HEK293T (cell line): Measurements from ENCODE around the gene PNMA6A.

Source experiments
- ARNT ChIP-seq: fragments of 450-650 bp; IDR thresholded peaks from 2 replicates; pipeline ENCODE4 v1.6.1; 2017; ENCODE audit warnings: mild to moderate bottlenecking
- ELF4 ChIP-seq: fragments of 450-650 bp; IDR thresholded peaks from 2 replicates; pipeline ENCODE4 v1.6.1; 2017; ENCODE audit warnings: antibody characterized with exemption
- FOXA1 ChIP-seq: fragments of 450-650 bp; IDR thresholded peaks from 2 replicates; pipeline ENCODE4 v1.6.1; 2016; ENCODE audit warnings: mild to moderate bottlenecking
- FOXK2 ChIP-seq: fragments of 450-650 bp; IDR thresholded peaks from 2 replicates; pipeline ENCODE4 v1.6.1; 2016; ENCODE audit warnings: mild to moderate bottlenecking
- FOXM1 ChIP-seq: fragments of 450-650 bp; IDR thresholded peaks from 2 replicates; pipeline ENCODE4 v1.6.1; 2017; ENCODE audit warnings: mild to moderate bottlenecking, borderline replicate concordance
- L3MBTL2 ChIP-seq: fragments of 450-650 bp; conservative IDR thresholded peaks from 2 replicates; pipeline ENCODE4 v1.6.1; 2016; ENCODE audit warnings: mild to moderate bottlenecking
- PKNOX1 ChIP-seq: fragments of 450-650 bp; IDR thresholded peaks from 2 replicates; pipeline ENCODE4 v1.6.1; 2016
- SP1 ChIP-seq: fragments of 450-650 bp; IDR thresholded peaks from 2 replicates; pipeline ENCODE4 v1.6.1; 2017
- TARDBP ChIP-seq: fragments of 450-650 bp; IDR thresholded peaks from 2 replicates; pipeline ENCODE4 v1.6.1; 2016
- ZNF384 ChIP-seq: fragments of 450-650 bp; IDR thresholded peaks from 2 replicates; pipeline ENCODE4 v1.6.1; 2016

- TF ChIP-seq FOXK2 (no peak), PKNOX1 (no peak), FOXM1 (no peak), TARDBP (no peak), L3MBTL2 (no peak), FOXA1 (no peak), ELF4 (no peak), SP1 (no peak), ZNF384 (no peak), ARNT (no peak)
Measured at GRCh38 chrX:153102418-153102817, 30.2 kb downstream of the PNMA6A start.
